ENCODE data around the gene ARIH1. TPM values are rescaled to one million over a fixed set of nuclear protein-coding genes. Genes with fewer than 3 reads are reported as not detected.

ARIH1 gene
- total RNA-seq, 4 donors from 2014 or later = 30.6 to 58.6 (median 45.1) TPM

- DNase-seq (ENCODE audit: low spot score in 2 of 2) = no peak
- peaks cover 0 to 79% (median 14%) of the 10 kb centered on the region in 4 donors for H3K4me1 ChIP-seq
- no peak overlapping the region for H3K27ac ChIP-seq
- TF ChIP-seq EP300 (IDR thresholded peaks at IDR 0.05) (no peak), POLR2A (IDR thresholded peaks at IDR 0.05) (no peak), CTCF (IDR thresholded peaks at IDR 0.05) (no peak)
- 89 to 92% methylated on average over 3 of the region's 3 CpGs for WGBS, 2 donors
- no peaks in the 10 kb centered on the region for H3K27me3 ChIP-seq
- H3K4me3 ChIP-seq = no peak overlapping the region
- peaks cover 0 to 3% (median 0%) of the 10 kb centered on the region in 4 donors for H3K9me3 ChIP-seq
- H3K36me3 ChIP-seq = peaks cover 0 to 7% (median 0%) of the 10 kb centered on the region in 3 donors
Measured at GRCh38 chr15:72486144-72486543, 12.0 kb downstream of the ARIH1 start.

- H3K27me3 ChIP-seq = no peaks in the 10 kb centered on the region
- H3K4me1 ChIP-seq = peaks cover 0 to 78% (median 15%) of the 10 kb centered on the region in 4 donors
- no peak overlapping the region for H3K4me3 ChIP-seq
- peaks cover 0 to 7% (median 0%) of the 10 kb centered on the region in 3 donors for H3K36me3 ChIP-seq
- no peak for DNase-seq (ENCODE audit: low spot score in 2 of 2)
- H3K27ac ChIP-seq = no peak overlapping the region
- peaks cover 0 to 3% (median 0%) of the 10 kb centered on the region in 4 donors for H3K9me3 ChIP-seq
- WGBS, 2 donors = 75 to 78% methylated on average over 1 of the region's 1 CpG
- TF ChIP-seq EP300 (IDR thresholded peaks at IDR 0.05) = no peak
- TF ChIP-seq CTCF (IDR thresholded peaks at IDR 0.05) = no peak
- TF ChIP-seq POLR2A (IDR thresholded peaks at IDR 0.05) = no peak
Measured at GRCh38 chr15:72487070-72487797, 13.1 kb downstream of the ARIH1 start.

GRCh38 chr15:72488558-72488957, 14.4 kb downstream of the ARIH1 start:
- Histone ChIP-seq H3K36me3 (peaks cover 0 to 7% (median 0%) of the 10 kb centered on the region in 3 donors), H3K9me3 (peaks cover 0 to 3% (median 0%) of the 10 kb centered on the region in 4 donors), H3K27me3 (no peaks in the 10 kb centered on the region), H3K4me3 (no peak overlapping the region), H3K27ac (no peak overlapping the region), H3K4me1 (peaks cover 0 to 78% (median 14%) of the 10 kb centered on the region in 4 donors)
- DNase-seq (ENCODE audit: low spot score in 2 of 2) = no peak
- 96 to 100% methylated on average over 2 of the region's 2 CpGs for WGBS, 2 donors
- TF ChIP-seq EP300 (IDR thresholded peaks at IDR 0.05) = no peak
- TF ChIP-seq CTCF (IDR thresholded peaks at IDR 0.05) = no peak
- TF ChIP-seq POLR2A (IDR thresholded peaks at IDR 0.05) = no peak

- H3K9me3 ChIP-seq = peaks cover 0 to under 1% (median 0%) of the 10 kb centered on the region in 4 donors
- no peak for TF ChIP-seq POLR2A (IDR thresholded peaks at IDR 0.05)
- no peak for TF ChIP-seq CTCF (IDR thresholded peaks at IDR 0.05)
- no peak overlapping the region for H3K4me3 ChIP-seq
- H3K27me3 ChIP-seq = no peaks in the 10 kb centered on the region
- peaks cover 2 to 93% (median 21%) of the 10 kb centered on the region in 4 donors for H3K4me1 ChIP-seq
- DNase-seq (ENCODE audit: low spot score in 2 of 2) = no peak
- 90 to 91% methylated on average over 7 of the region's 7 CpGs for WGBS, 2 donors
- peaks cover 0 to 3% (median 0%) of the 10 kb centered on the region in 3 donors for H3K36me3 ChIP-seq
- no peak overlapping the region for H3K27ac ChIP-seq
Measured at GRCh38 chr15:72489943-72490554, 15.9 kb downstream of the ARIH1 start.

- no peak overlapping the region for H3K4me3 ChIP-seq
- 24 to 42% methylated on average over 2 of the region's 2 CpGs for WGBS, 2 donors
- H3K27ac ChIP-seq = no peak overlapping the region
- H3K4me1 ChIP-seq = peaks cover 2 to 98% (median 22%) of the 10 kb centered on the region in 4 donors
- H3K9me3 ChIP-seq = no peaks in the 10 kb centered on the region
- no peaks in the 10 kb centered on the region for H3K36me3 ChIP-seq
- no peak for DNase-seq (ENCODE audit: low spot score in 2 of 2)
- no peak for TF ChIP-seq EP300 (IDR thresholded peaks at IDR 0.05)
- no peak for TF ChIP-seq CTCF (IDR thresholded peaks at IDR 0.05)
- TF ChIP-seq POLR2A (IDR thresholded peaks at IDR 0.05) = no peak
- no peaks in the 10 kb centered on the region for H3K27me3 ChIP-seq
Measured at GRCh38 chr15:72491768-72492167, 17.6 kb downstream of the ARIH1 start.
